ENCODE results near the gene ACADSB.

DNA sequence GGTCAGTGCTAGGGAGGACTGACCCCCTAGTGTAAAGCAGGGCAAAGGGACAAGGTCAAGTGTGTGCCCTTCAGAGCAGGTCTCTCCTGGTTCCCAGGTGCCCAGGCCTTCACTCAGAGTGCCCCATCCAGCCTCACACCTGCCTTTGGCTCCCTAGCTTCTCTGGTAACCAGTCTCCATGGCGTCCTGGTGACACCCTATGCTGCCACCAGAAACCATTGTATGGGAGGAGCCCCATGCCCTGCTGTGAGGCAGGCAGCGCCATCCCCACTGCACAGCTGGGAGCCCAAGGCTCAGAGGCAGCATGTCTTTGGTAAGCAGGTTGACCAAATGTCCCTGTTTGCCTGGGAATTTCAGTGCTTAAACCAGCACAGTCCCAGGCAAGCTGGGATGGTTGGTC is 93.9 kb downstream of the ACADSB start:
- TF ChIP-seq MYC (IDR thresholded peaks at IDR 0.05; ENCODE audit: low read depth, low read length) (no peak), CTCF (IDR thresholded peaks at IDR 0.05; ENCODE audit: low read depth, low read length) (no peak), POLR2A (IDR thresholded peaks at IDR 0.05; ENCODE audit: extremely low read depth, insufficient read length) (no peak)

Measured in NB4 (cell line).